Measurements from ENCODE around the gene MYO15A. TPM values are rescaled to one million over a fixed set of nuclear protein-coding genes. Genes with fewer than 3 reads are reported as not detected.

The MYO15A gene
- total RNA-seq, 4 donors from 2014 or later = 0.33 to 0.98 (median 0.61) TPM

DNA sequence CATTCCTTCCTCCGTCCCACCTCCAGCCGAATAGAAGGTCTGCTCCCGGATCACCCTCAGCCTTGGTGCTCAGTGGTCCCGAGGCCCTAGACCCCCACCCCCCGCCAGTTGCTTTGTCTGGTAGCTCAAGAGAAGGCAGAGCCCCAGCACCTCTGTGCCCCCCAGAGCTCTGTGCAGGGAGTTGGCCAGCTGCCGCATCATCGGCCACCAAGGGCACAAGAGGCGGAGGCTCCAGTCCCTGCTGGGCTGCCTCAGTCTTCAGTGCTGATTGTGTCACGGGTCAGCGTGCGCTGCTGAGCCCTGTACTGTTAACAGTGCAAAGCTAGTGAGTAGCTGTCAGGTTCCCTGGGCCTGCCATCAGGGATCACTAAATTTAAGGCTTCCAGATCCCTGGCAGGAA lies 43.0 kb upstream of the MYO15A start:
- WGBS = 89% methylated on average over 6 of the region's 11 CpGs
- H3K4me3 ChIP-seq = no peak overlapping the region
- H3K36me3 ChIP-seq = peaks cover 25 to 72% (median 59%) of the 10 kb centered on the region in 4 donors
- TF ChIP-seq POLR2A (IDR thresholded peaks at IDR 0.05; ENCODE audit: low read depth) (no peak), EP300 (IDR thresholded peaks at IDR 0.05) (no peak), POLR2AphosphoS5 (IDR thresholded peaks at IDR 0.05) (no peak)
- TF ChIP-seq, protein P1, sequence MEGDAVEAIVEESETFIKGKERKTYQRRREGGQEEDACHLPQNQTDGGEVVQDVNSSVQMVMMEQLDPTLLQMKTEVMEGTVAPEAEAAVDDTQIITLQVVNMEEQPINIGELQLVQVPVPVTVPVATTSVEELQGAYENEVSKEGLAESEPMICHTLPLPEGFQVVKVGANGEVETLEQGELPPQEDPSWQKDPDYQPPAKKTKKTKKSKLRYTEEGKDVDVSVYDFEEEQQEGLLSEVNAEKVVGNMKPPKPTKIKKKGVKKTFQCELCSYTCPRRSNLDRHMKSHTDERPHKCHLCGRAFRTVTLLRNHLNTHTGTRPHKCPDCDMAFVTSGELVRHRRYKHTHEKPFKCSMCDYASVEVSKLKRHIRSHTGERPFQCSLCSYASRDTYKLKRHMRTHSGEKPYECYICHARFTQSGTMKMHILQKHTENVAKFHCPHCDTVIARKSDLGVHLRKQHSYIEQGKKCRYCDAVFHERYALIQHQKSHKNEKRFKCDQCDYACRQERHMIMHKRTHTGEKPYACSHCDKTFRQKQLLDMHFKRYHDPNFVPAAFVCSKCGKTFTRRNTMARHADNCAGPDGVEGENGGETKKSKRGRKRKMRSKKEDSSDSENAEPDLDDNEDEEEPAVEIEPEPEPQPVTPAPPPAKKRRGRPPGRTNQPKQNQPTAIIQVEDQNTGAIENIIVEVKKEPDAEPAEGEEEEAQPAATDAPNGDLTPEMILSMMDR (IDR thresholded peaks at IDR 0.05) = no peak
- intact Hi-C loops (cut with DNase I) = no loop called here
- no peaks in the 10 kb centered on the region for H3K27me3 ChIP-seq
- DNase-seq (ENCODE audit: extremely low spot score) = no peak
- H3K27ac ChIP-seq (replicated peaks in 1 of 4) = no peak overlapping the region
- no peaks in the 10 kb centered on the region for H3K9me3 ChIP-seq
- H3K4me1 ChIP-seq = peaks cover 0 to 2% (median 0%) of the 10 kb centered on the region in 4 donors

DNA sequence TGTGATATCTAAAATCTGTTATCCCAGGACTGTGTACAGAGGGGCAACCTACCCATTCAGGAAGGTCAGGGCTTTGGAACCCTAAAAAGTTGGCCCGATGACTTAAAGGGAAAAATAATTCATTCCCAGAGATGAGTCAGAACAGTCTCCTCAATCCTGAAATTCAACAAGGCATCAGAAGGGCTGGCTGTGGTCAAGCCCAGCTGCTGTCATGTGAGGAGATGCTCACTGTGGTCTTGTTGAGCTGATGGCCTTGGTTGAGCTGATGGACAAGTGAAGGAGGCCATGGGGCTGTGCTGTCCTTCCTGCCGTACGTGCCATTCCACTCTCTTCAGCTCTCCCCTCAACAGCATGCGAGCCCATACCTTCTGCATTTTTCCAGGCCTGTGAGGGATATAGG lies 41.7 kb upstream of the MYO15A start:
- TF ChIP-seq POLR2AphosphoS5 (IDR thresholded peaks at IDR 0.05) (no peak), POLR2A (IDR thresholded peaks at IDR 0.05; ENCODE audit: low read depth) (no peak), EP300 (IDR thresholded peaks at IDR 0.05) (no peak)
- TF ChIP-seq, protein P1 (IDR thresholded peaks at IDR 0.05) = no peak
- Histone ChIP-seq H3K9me3 (no peaks in the 10 kb centered on the region), H3K36me3 (peaks cover 17 to 59% (median 46%) of the 10 kb centered on the region in 4 donors), H3K27me3 (no peaks in the 10 kb centered on the region), H3K4me3 (no peak overlapping the region), H3K27ac (replicated peaks in 1 of 4) (no peak overlapping the region), H3K4me1 (peaks cover 0 to 10% (median 7%) of the 10 kb centered on the region in 4 donors)
- intact Hi-C loops (cut with DNase I) = no loop called here
- WGBS = 93% methylated on average over 4 of the region's 4 CpGs
- DNase-seq (ENCODE audit: extremely low spot score) = no peak

DNA sequence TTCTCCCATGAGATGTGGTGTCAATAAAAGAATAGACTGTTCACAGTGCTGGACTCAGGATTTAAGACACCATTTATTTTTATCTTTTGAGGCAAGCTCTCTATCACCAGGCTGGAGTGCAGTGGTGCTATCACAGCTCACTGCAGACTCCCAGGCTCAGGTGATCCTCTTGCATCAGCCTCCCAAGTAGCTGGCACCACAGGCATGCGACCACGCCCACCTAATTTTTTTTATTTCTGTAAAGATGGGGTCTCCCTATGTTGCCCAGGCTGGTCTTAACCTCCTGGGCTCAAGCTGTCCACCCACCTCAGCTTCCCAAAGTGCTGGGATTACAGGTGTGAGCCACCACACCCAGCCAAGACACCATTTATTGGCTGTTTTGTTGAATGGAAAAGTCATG lies 39.5 kb upstream of the MYO15A start:
- intact Hi-C loops (cut with DNase I) = no loop called here
- Histone ChIP-seq H3K4me3 (no peak overlapping the region), H3K27me3 (no peaks in the 10 kb centered on the region), H3K36me3 (peaks cover 9 to 36% (median 25%) of the 10 kb centered on the region in 4 donors), H3K4me1 (peaks cover 0 to 10% (median 7%) of the 10 kb centered on the region in 4 donors), H3K27ac (replicated peaks in 1 of 4) (no peak overlapping the region), H3K9me3 (no peaks in the 10 kb centered on the region)
- TF ChIP-seq POLR2A (IDR thresholded peaks at IDR 0.05; ENCODE audit: low read depth) = no peak
- TF ChIP-seq, protein P1 (IDR thresholded peaks at IDR 0.05) = no peak
- no peak for TF ChIP-seq EP300 (IDR thresholded peaks at IDR 0.05)
- no peak for TF ChIP-seq POLR2AphosphoS5 (IDR thresholded peaks at IDR 0.05)
- DNase-seq (ENCODE audit: extremely low spot score) = no peak
- 100% methylated on average over 2 of the region's 2 CpGs for whole genome bisulfite sequencing

DNA sequence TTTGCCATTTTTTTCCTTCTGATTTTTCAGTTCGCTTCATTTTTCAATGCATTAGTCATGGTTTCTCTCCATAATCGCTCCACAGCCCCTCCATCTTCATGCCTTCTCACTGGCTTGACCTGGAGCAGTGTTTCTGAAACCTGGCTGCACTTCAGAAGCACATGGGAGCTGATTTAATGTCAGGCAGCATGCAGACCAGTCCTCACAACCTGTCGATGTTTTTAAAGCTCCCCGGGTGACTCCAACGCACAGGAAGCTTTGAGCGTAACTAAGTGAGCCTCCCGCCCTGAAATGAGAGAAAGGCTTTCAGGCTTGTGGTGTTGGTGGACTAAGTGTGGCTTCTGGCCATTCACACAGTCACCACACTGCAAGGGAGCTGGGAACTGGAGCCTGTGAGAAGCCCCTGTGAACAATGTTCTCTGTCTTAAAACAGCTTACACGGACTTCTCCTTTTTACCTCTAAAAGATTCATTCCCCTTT lies 37.7 kb upstream of the MYO15A start:
- Histone ChIP-seq H3K36me3 (peaks cover 0 to 18% (median 9%) of the 10 kb centered on the region in 4 donors), H3K27me3 (peaks cover 0 to 4% (median 0%) of the 10 kb centered on the region in 4 donors), H3K4me1 (peaks cover 0 to 10% (median 7%) of the 10 kb centered on the region in 4 donors), H3K9me3 (no peaks in the 10 kb centered on the region), H3K4me3 (no peak overlapping the region), H3K27ac (replicated peaks in 1 of 4) (no peak overlapping the region)
- no peak for TF ChIP-seq POLR2A (IDR thresholded peaks at IDR 0.05; ENCODE audit: low read depth)
- TF ChIP-seq EP300 (IDR thresholded peaks at IDR 0.05) = no peak
- TF ChIP-seq, protein P1 (IDR thresholded peaks at IDR 0.05) = no peak
- TF ChIP-seq POLR2AphosphoS5 (IDR thresholded peaks at IDR 0.05) = no peak
- intact Hi-C loops (cut with DNase I) = no loop called here
- WGBS = 24% methylated on average over 8 of the region's 8 CpGs
- DNase-seq (ENCODE audit: extremely low spot score) = no peak

DNA sequence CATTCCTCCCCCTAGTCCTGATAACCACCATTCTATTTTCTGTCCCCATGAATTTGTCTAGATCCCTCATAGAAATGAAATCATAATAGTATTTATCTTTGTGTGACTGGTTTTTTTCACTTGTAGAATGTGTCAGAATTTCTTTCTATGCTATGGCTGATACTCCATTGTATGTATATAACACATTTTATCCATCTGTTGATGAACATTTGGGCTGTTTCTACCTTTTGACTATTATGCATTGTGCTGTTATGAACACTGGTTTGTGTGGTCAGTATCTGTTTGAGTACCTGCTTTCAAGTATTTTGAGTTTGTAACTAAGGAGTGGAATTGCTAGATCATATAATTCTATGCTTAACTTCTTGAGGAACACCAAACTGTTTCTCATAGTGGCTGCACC lies 36.8 kb upstream of the MYO15A start:
- Histone ChIP-seq H3K27me3 (peaks cover 0 to 11% (median 0%) of the 10 kb centered on the region in 4 donors), H3K4me3 (no peak overlapping the region), H3K4me1 (peaks cover 0 to 10% (median 7%) of the 10 kb centered on the region in 4 donors), H3K27ac (replicated peaks in 1 of 4) (no peak overlapping the region), H3K36me3 (peaks cover 0 to 10% (median 3%) of the 10 kb centered on the region in 4 donors), H3K9me3 (no peaks in the 10 kb centered on the region)
- no peak for DNase-seq (ENCODE audit: extremely low spot score)
- intact Hi-C loops (cut with DNase I) = no loop called here
- TF ChIP-seq POLR2A (IDR thresholded peaks at IDR 0.05; ENCODE audit: low read depth) (no peak), POLR2AphosphoS5 (IDR thresholded peaks at IDR 0.05) (no peak), EP300 (IDR thresholded peaks at IDR 0.05) (no peak)
- TF ChIP-seq, protein P1 (IDR thresholded peaks at IDR 0.05) = no peak

All from esophagus muscularis mucosa (tissue), 4 donors.